ENCODE data around the gene VPS13D.
A peak's percentile ranks its signal among the peaks of the same experiment; 100 is the strongest.
"Not testable (repeated sequence)": the region's sequence is repeated elsewhere in the genome, so short reads cannot be mapped to it uniquely, and the experiment has no call there.

The VPS13D gene

DNA sequence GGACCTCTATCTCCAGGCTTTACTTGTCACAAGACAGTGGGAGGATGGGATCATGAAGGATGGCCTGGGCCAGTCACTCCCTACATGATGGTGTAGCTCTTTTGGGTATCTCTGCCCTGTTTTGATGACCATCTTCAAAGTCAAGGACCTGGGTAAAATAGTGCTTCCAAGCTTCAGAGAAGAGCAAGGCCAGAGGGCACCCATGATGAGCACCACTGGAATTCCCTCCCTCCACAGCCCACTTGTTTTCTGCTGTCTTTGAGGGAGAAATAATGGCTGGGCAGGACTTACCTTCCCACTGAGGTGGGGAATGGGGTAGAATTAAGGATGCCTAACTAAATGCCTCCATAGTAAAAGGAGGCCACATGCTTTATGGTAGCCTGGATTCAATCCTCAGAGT, 222.4 kb downstream of the VPS13D start:
- DNase-seq (ENCODE audit: low spot score), result no peak

GRCh38 chr1:12453400-12454343, 223.8 kb downstream of the VPS13D start:
- DNase-seq (ENCODE audit: low spot score), result no peak

- DNase-seq (ENCODE audit: low spot score), result no peak
Observed at GRCh38 chr1:12454406-12455391, 224.9 kb downstream of the VPS13D start.

- not testable (repeated sequence) for DNase-seq (ENCODE audit: low spot score)
Observed at GRCh38 chr1:12456081-12456480, 226.3 kb downstream of the VPS13D start.

- DNase-seq (ENCODE audit: low spot score), result no peak
Observed at GRCh38 chr1:12456979-12457378, 227.1 kb downstream of the VPS13D start.

- no peak for DNase-seq (ENCODE audit: low spot score)
Observed at GRCh38 chr1:12457771-12458170, 227.9 kb downstream of the VPS13D start.

DNA sequence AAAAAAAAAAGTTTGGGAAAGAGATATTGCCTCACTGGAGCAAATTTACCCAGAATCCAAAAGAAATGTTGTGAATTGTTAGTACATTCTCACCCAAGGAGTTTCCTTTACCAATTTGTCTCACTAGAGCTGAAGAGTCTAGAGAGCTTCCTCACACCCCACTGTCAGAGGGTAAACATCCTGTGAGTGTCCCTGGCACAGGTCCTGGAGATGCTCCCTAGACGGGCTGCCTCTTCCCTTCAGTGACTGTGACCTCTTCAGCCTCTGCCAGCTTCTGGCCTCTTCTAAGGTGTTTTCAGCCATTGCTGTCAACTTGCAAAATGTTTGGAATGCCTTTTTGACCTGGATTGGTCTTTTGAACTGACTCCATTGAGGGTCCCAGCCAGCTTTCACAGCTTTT, 228.7 kb downstream of the VPS13D start:
- DNase-seq (ENCODE audit: low spot score), result no peak

DNA sequence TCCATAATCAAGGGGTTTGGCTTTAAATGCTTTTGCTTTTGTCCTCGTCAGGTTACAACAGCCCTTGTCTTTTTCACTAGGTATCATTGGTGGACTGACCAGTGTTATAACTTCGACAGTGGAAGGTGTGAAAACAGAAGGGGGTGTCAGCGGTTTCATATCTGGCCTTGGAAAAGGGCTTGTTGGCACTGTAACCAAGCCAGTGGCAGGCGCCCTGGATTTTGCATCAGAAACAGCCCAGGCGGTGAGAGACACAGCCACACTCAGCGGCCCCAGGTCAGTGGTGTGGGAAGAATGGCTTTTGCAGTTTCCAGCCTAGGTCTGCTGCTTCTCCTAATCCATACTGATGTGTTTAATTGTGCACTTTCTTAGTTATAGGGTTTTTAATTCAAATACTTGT, 230.3 kb downstream of the VPS13D start:
- DNase-seq (ENCODE audit: low spot score), result no peak

DNA sequence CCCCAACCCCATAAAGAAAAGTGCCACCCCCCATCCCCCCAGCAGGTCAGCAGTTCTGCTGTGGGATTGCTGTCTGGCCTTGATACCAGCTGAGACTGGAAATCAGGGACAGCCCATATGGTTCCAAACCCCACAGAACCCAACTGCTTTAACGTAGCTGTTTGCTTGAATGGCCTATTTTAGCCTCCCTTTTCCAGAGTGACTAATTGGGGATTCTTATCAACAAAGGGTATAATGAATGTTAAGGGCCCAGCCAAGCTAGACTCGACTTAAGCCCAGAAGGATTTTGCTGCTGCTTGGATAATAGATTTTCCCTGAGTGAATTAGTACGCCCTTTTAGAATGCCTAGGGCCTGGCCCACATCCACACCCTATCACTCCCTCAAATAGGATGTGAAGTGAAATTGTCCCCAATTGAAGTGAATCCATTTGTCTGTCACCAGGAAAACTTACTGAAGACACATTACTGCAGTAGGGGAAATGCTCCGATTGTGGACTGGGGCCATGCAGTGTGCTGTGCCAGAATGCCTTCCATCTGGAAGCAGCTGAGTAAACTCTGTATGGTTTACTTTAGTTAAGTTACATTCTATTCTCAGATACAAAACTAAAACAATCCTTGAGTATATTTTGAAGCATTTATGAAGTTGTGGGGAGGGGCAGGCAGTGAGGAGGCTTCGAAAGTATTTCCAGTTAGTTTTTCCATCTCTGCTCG, 231.2 kb downstream of the VPS13D start:
- no peak for DNase-seq (ENCODE audit: low spot score)

- no peak for DNase-seq (ENCODE audit: low spot score)
Observed at GRCh38 chr1:12461754-12462153, 231.9 kb downstream of the VPS13D start.

DNA sequence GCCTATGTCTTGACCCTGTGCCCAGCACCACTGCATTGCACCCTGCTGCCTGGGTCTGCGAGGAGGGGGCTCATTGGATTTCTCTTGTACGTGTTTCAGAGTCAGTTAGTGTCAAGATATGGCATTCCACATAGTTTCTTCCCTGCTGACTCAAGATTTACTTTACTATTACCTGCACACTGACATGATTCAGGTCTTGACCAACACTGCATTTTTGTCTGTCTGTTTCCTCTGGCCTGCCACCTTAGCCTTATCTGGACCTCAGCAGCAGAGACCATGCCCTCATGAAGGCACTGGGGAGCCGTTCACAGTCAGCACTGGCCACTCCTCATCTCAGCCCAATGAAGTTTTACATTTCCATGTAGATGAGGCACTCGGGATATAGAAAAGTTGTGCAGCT, 232.8 kb downstream of the VPS13D start:
- DNase-seq (ENCODE audit: low spot score), result no peak

DNA sequence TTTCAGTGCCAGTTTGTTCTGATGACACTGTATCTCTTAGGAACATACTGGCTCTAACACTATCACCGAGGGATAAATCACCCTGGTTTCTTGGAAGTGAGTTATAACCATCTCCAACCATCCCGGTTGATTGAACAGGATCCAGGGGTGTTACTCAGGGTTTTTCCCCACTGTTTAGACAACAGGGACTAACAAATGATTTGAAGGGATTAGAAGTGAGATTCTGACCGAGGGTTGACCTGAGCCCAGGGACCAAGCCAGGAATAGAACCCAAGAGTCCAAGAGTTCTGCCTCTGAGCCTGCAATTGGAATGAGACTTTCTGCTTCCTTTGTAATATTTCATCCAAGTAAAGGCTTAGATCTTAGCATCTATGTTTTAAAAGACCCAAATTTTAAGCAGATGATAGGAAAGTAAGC, 234.2 kb downstream of the VPS13D start:
- no peak for DNase-seq (ENCODE audit: low spot score)

DNA sequence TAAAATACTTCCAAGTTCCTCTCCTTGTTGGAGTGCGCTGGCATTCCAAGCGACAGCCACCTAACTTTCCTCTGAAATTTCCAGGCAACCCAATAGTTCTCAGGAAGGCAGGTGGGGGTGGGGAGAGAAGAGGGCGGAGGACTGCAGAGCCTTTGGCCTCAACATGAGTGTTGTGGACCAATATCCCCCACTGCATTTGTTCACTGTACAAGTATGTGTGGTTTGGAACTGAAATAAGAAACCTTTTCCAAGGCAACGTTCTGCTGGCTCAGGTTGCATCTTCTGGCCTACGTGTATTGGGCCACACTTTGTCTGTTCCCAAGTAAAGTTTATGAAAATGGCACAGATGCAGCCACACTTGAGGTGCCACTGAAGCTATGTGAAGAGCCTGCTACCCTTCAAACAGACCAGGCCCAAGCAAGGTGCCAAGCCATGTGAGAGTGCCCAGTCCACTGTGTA, 234.8 kb downstream of the VPS13D start:
- peak; percentile 39 for DNase-seq (ENCODE audit: low spot score)

DNA sequence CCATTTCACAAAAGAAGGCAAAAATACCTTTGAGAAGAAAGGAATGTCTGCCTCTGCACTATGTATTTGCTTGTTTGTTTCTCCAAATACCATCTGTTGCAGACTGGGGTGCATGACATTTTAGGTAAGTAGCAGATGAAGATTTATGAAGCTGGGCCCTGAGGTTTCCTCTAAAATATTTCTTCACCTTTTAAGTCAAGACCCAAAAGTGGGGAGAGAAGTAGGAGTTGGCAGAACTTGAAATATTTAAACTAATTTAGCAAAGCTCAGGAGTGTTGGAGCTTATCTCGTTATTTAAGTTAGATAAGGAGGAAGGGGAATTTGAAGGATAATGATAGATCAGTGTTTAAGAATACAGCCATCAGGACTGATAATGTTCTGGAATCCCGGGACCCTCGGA, 235.3 kb downstream of the VPS13D start:
- no peak for DNase-seq (ENCODE audit: low spot score)

DNA sequence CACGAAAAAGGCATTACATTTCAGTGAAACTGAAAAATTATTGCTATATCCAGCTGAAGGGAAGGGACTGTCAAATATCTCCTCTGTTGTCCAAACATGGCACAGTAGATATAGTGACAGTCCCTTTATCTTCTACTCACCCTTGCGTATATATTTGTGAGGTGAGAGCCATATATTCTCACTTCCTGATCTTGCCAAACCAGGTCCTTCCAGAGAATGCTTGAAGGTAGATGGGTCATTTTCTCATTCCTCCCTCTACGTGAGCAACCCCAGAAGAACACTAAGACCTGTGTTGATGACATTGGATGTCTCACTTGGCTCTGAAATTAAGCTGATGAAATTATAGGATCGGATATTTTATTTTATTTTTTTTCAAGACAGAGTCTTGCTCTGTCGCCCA, 237.0 kb downstream of the VPS13D start:
- no peak for DNase-seq (ENCODE audit: low spot score)

GRCh38 chr1:12467570-12468286, 237.9 kb downstream of the VPS13D start:
- DNase-seq (ENCODE audit: low spot score), result no peak

GRCh38 chr1:12468323-12468722, 238.5 kb downstream of the VPS13D start:
- DNase-seq (ENCODE audit: low spot score), result no peak

- DNase-seq (ENCODE audit: low spot score), result no peak
Observed at GRCh38 chr1:12469493-12469892, 239.7 kb downstream of the VPS13D start.

DNA sequence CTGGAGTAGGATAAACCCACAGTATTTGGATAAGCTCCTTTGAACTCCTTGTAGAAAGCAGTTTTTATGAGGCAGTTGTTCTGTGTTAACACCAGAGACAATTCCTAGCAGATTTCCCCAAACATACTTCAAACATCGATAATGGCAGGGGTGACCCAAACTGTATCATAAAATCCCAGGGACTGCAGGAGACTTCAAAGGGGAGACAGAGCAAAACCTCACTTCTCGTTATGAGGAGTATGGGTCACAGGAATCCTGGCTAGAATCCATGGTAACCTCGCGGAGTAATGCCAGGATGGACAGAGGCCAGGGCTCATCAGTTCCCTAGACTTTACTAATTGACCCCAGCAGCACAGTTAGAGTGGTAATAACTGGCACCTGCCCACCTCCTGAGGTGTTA, 240.2 kb downstream of the VPS13D start:
- no peak for DNase-seq (ENCODE audit: low spot score)

DNA sequence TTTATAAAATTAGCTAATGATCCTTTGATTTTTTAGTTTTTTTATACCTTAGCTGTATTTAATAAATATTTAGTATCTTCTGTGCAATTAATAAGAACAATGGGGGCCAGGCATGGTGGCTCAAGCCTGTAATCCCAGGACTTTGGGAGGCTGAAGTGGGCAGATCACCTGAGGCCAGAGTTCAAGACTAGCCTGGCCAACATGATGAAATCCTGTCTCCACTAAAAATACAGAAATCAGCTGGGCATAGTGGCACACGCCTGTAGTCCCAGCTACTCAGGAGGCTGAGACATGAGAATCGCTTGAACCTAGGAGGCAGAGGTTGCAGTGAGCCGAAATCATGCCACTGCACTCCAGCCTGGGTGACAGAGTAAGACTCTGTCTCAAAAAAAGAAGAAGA, 241.1 kb downstream of the VPS13D start:
- not testable (repeated sequence) for DNase-seq (ENCODE audit: low spot score)

DNA sequence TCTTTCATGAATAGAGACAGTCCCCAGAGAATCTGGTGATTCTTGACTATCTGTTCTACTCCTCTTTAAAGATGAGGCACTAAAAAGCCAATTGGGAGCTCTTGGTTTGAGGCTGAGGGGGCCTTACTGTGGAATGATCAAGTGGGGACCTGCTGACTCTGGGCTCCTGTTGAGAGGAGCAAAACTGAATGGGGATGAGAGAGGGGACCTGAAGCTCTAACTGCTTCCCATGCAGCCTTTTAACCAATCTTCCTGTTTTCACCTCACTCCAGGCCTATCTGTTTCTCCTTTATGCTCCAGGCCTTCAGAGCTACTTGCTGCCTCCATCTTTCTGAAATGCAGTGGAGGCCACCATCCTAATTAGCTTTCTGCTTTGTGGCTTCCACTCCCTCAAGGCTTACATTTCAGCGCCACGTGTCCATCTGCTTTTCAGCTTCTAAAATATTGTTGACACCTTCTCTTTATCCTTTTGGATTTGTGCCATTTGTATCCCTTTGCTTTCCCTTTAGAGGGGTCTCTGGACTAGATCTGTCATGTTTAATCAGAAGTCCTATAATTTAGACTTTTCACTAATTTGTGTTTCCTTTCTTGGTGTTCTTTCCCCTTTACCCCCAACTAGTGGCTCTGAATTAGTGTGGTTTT, 242.4 kb downstream of the VPS13D start:
- no peak for DNase-seq (ENCODE audit: low spot score)
